Common myeloid progenitor, CD34-positive (primary cell): ENCODE results near the gene CXCL5.

ENCODE experiments used
- CTCF ChIA-PET: fragments of 350-600 bp; sonication (Branson Sonifier 250); formaldehyde crosslinking; loops from one replicate; lab custom pipeline; 2021; ENCODE audit warnings: antibody characterized with exemption; lab: Charles Lee
- POLR2A ChIA-PET: fragments of 350-600 bp; sonication (Branson Sonifier 250); formaldehyde crosslinking; loops from one replicate; lab custom pipeline; 2021; ENCODE audit warnings: antibody characterized with exemption; lab: Charles Lee
- DNase-seq, 3 donors: peaks; one replicate each; pipeline versions ENCODE4 v3.0.0 to v3.0.0-alpha.2; 2013
- H3K27ac ChIP-seq, 2 experiments: 1 replicate in 1 of 2; 2 replicates in 1 of 2; pipeline ENCODE4 v1.7.0; 2013; ENCODE audit warnings: inconsistent platforms in 2 of 2, low read length in 2 of 2, mild to moderate bottlenecking in 2 of 2, low read depth in 1 of 2, moderate library complexity in 1 of 2; ENCODE audit not compliant: severe bottlenecking in 2 of 2, insufficient read depth in 1 of 2, poor library complexity in 1 of 2
- H3K27me3 ChIP-seq, 5 experiments: replicated peaks in 2 of 5; 1 replicate in 3 of 5; 2 replicates in 2 of 5; pipeline versions ENCODE4 v1.6.1 to v1.7.0; 2013; ENCODE audit warnings: low read length in 4 of 5, mild to moderate bottlenecking in 2 of 5, moderate library complexity in 2 of 5, inconsistent platforms in 1 of 5; ENCODE audit not compliant: insufficient read depth in 5 of 5, control insufficient read depth in 4 of 5
- H3K36me3 ChIP-seq, 4 experiments: 1 replicate in 2 of 4; 2 replicates in 2 of 4; pipeline versions ENCODE4 v1.6.1 to v1.7.0; 2013; ENCODE audit warnings: low read length in 3 of 4, control low read depth in 1 of 4, mild to moderate bottlenecking in 1 of 4; ENCODE audit not compliant: control insufficient read depth in 4 of 4, insufficient read depth in 4 of 4
- H3K4me1 ChIP-seq, 4 experiments: 1 replicate in 3 of 4; 2 replicates in 1 of 4; pipeline versions ENCODE4 v1.6.1 to v1.7.1; 2013; ENCODE audit warnings: low read length in 3 of 4, mild to moderate bottlenecking in 3 of 4, control low read depth in 1 of 4, inconsistent platforms in 1 of 4, moderate library complexity in 1 of 4; ENCODE audit not compliant: control insufficient read depth in 4 of 4, insufficient read depth in 4 of 4; ENCODE audit errors: control extremely low read depth in 1 of 4
- H3K4me3 ChIP-seq, 7 experiments: 1 replicate in 4 of 7; 2 replicates in 3 of 7; pipeline versions ENCODE4 v1.5.1 to v1.7.0; 2013; ENCODE audit warnings: mild to moderate bottlenecking in 7 of 7, low read length in 6 of 7, moderate library complexity in 6 of 7, inconsistent platforms in 2 of 7, low read depth in 2 of 7, control low read depth in 1 of 7; ENCODE audit not compliant: insufficient read depth in 4 of 7, control insufficient read depth in 1 of 7; ENCODE audit errors: extremely low read depth in 1 of 7
- H3K9me3 ChIP-seq, 5 experiments: 1 replicate in 4 of 5; 2 replicates in 1 of 5; pipeline versions ENCODE4 v1.6.1 to v1.7.1; 2013; ENCODE audit warnings: low read length in 4 of 5, mild to moderate bottlenecking in 2 of 5, inconsistent platforms in 1 of 5, low read depth in 1 of 5, moderate library complexity in 1 of 5; ENCODE audit not compliant: control insufficient read depth in 4 of 5, insufficient read depth in 2 of 5; ENCODE audit errors: control extremely low read depth in 1 of 5
- WGBS: methylation state at CpG from one replicate; pipeline ENCODE4 v1.1.5; 2013; ENCODE audit not compliant: insufficient coverage; 5-methylcytosine and 5-hydroxymethylcytosine counted together

Gene CXCL5

GRCh38 chr4:73947239-73947985 lies 51.1 kb downstream of the CXCL5 start:
- ChIA-PET CTCF (interaction anchor here (0.9 to 1.6 kb wide), 5 partner anchors 8 to 83 kb away, joined by 3 to 4 read pairs (median 3); no protein-coding TSS in a partner anchor), POLR2A (no interaction called here)
- no peak for DNase-seq
- H3K36me3 ChIP-seq = no peaks in the 10 kb centered on the region
- no peaks in the 10 kb centered on the region for H3K9me3 ChIP-seq
- WGBS = no CpG with 5 or more reads among the region's 3 CpGs
- H3K4me1 ChIP-seq = peaks cover 0 to 10% (median 2%) of the 10 kb centered on the region in 4 experiments
- peaks cover 0 to 33% (median 23%) of the 10 kb centered on the region in 5 experiments for H3K27me3 ChIP-seq
- H3K27ac ChIP-seq = no peak overlapping the region
- no peak overlapping the region for H3K4me3 ChIP-seq

GRCh38 chr4:73945674-73946449 lies 52.6 kb downstream of the CXCL5 start:
- peaks cover 0 to 33% (median 23%) of the 10 kb centered on the region in 5 experiments for H3K27me3 ChIP-seq
- H3K4me3 ChIP-seq = no peak overlapping the region
- DNase-seq = no peak
- peaks cover 0 to 10% (median 2%) of the 10 kb centered on the region in 4 experiments for H3K4me1 ChIP-seq
- no peak overlapping the region for H3K27ac ChIP-seq
- no peaks in the 10 kb centered on the region for H3K36me3 ChIP-seq
- 100% methylated on average over 1 of the region's 3 CpGs for WGBS
- CTCF ChIA-PET = interaction anchor here (1.4 to 1.7 kb wide), 2 partner anchors 284 to 352 kb away, joined by 4 to 5 read pairs; no protein-coding TSS in a partner anchor
- H3K9me3 ChIP-seq = no peaks in the 10 kb centered on the region
- POLR2A ChIA-PET = no interaction called here
